A549 treated with CpdA at 1 μM for 4 hours (cell line): ENCODE data around the gene MBOAT1. TPM values are rescaled to one million over a fixed set of nuclear protein-coding genes. Genes with fewer than 3 reads are reported as not detected.

Experiments
- total RNA-seq: library from RNA; stranded (reverse); fragments of 200-300 nt; extraction: Qiagen RNA extraction; gene quantifications from 5 replicates; pipeline ENCODE4 v1.2.3, GENCODE V29; 2022; ENCODE audit warnings: low read depth

Gene MBOAT1, protein sequence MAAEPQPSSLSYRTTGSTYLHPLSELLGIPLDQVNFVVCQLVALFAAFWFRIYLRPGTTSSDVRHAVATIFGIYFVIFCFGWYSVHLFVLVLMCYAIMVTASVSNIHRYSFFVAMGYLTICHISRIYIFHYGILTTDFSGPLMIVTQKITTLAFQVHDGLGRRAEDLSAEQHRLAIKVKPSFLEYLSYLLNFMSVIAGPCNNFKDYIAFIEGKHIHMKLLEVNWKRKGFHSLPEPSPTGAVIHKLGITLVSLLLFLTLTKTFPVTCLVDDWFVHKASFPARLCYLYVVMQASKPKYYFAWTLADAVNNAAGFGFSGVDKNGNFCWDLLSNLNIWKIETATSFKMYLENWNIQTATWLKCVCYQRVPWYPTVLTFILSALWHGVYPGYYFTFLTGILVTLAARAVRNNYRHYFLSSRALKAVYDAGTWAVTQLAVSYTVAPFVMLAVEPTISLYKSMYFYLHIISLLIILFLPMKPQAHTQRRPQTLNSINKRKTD
- 2.5 to 3.2 TPM (median 3.0 TPM) in 5 replicates for total RNA-seq

DNA sequence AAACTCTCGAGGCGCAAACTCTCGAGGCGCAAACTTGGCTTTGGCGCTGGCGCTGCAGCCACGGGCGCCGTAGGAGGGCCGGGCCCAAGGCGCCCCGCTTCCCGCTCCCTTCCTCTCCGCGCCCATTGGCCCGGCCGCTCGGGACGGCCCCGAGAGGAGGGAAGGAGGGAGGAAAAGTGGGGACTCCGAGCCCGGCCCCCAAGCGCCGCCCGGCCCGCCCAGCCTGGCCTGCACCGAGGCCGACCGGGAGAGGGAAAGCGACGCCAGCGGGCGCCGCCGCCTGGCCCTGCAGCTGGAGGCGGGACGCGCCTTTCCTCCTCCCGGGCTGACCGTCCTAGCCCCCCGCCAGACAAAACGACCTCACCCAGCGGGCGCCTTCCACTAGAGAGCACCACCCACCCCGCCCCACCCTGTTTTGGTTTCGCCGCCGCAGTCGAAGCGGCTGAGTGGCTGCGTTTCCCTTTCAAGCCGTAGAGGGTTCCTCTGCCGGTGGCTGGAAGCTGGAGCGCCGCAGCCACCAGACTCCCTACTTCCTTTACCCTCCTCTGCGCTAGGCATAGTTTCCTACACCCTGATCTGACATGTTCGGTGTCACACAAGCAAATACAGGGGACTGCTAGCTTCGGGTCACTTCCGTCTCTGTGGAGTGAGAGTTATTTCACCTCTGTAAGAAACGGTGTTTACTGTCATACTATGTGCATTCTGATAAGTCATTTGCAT is at the start of gene MBOAT1:
Gene MBOAT1, minus strand, starts transcription at position 78 of the 720 bp plus-strand sequence. CDS start 235 bp downstream, outside the sequence.

Other genes starting within 250 kb of the MBOAT1 start
- 12.6 to 14.8 TPM (median 13.2 TPM) in 5 replicates for gene E2F3, start 189.4 kb upstream of the MBOAT1 start, total RNA-seq